Body of pancreas (tissue), 4 donors: ENCODE measurements around the gene HECTD1.

Source experiments
- CTCF ChIP-seq, 7 experiments: fragments of 450-650 bp in 4 of 7; fragments of 200-600 bp in 3 of 7; sonication (generic) in 3 of 7; IDR thresholded peaks; one replicate each; pipeline ENCODE4 v1.5.1; 2016 to 2019; ENCODE audit warnings: antibody characterized with exemption in 7 of 7
- POLR2A ChIP-seq, 3 donors: fragments of 450-650 bp; IDR thresholded peaks; one replicate each; pipeline ENCODE4 v1.6.1; 2016; ENCODE audit warnings: antibody characterized with exemption in 3 of 3, mild to moderate bottlenecking in 2 of 3

- TF ChIP-seq CTCF (IDR thresholded peaks at IDR 0.05) (no peak), POLR2A (IDR thresholded peaks at IDR 0.05) (no peak)
Observed at GRCh38 chr14:31110872-31111271, 96.7 kb downstream of the HECTD1 start.
